ENCODE results near the gene ADAD2. TPM values are rescaled to one million over a fixed set of nuclear protein-coding genes. Genes with fewer than 3 reads are reported as not detected.

ADAD2 gene
- total and polyA plus RNA-seq, 9 of the 15 experiments (the other 6 are each of a cell fraction or from before 2014, with no cell fraction given): 0.07 TPM; not detected in 8

GRCh38 chr16:84228256-84228838, 37.4 kb downstream of the ADAD2 start (continued):
- TF ChIP-seq ATF2 (CRISPR knock-in tag; IDR thresholded peaks at IDR 0.05) (no peak), THRAP3 (IDR thresholded peaks at IDR 0.05; ENCODE audit: borderline replicate concordance) (no peak), MAFK (IDR thresholded peaks at IDR 0.05; ENCODE audit: low read length) (peak; percentile 78), RERE (CRISPR knock-in tag; IDR thresholded peaks at IDR 0.05; ENCODE audit: borderline replicate concordance) (no peak), NFE2 (IDR thresholded peaks at IDR 0.05; ENCODE audit: low read depth) (peak; percentile 93), VEZF1 (CRISPR knock-in tag; IDR thresholded peaks at IDR 0.05) (peak; percentile 75), CCAR2 (IDR thresholded peaks at IDR 0.05; ENCODE audit: low read depth, low read length) (no peak), TOE1 (IDR thresholded peaks at IDR 0.05; ENCODE audit: borderline replicate concordance) (0 out of 2 replicates have a peak, but pooled peaks have one; percentile 34), TOE1 (CRISPR knock-in tag; IDR thresholded peaks at IDR 0.05; ENCODE audit: borderline replicate concordance, low read depth) (no peak), BACH1 (tag; IDR thresholded peaks at IDR 0.05) (peak; percentile 45; the same call in 1 of the 2 replicates), JUND (IDR thresholded peaks at IDR 0.05; ENCODE audit: borderline replicate concordance, low read depth, low read length) (peak; percentile 94), JUND (tag; IDR thresholded peaks at IDR 0.05; ENCODE audit: borderline replicate concordance, low read depth, low read length) (peak; percentile 89), KDM1A (IDR thresholded peaks at IDR 0.05) (peak; percentile 10 to 69; a peak in 2 of 4 replicates), HDAC1 (IDR thresholded peaks at IDR 0.05) (peak in 1 of 2 experiments; percentile 45; a peak in 2 of 4 replicates), SMARCE1 (IDR thresholded peaks at IDR 0.05) (peak; percentile 84), EWSR1 (IDR thresholded peaks at IDR 0.05; ENCODE audit: borderline replicate concordance, low read depth, partially characterized antibody) (no peak)

Data from K562 (cell line).